Spleen (tissue), 11 donors: ENCODE results near the gene DCAF8. TPM values are rescaled to one million over a fixed set of nuclear protein-coding genes. Genes with fewer than 3 reads are reported as not detected.

Source experiments
- DNase-seq: peaks from one replicate; pipeline ENCODE4 v3.0.0-alpha.2; 2020
- H3K27ac ChIP-seq, 8 donors: fragments of 200-600 bp; sonication (generic) in 7 of 8; 1 replicate in 4 of 8; 2 replicates in 4 of 8; pipeline versions ENCODE4 v1.5.0 to v1.8.0; 2016 to 2021; ENCODE audit warnings: inconsistent platforms in 4 of 8, mild to moderate bottlenecking in 4 of 8, moderate library complexity in 1 of 8
- H3K27me3 ChIP-seq, 7 donors: fragments of 200-600 bp; sonication (generic) in 6 of 7; replicated peaks in 1 of 7; 1 replicate in 4 of 7; 2 replicates in 3 of 7; pipeline versions ENCODE4 v1.5.0 to v1.8.0; 2016 to 2021; ENCODE audit warnings: inconsistent platforms in 3 of 7, mild to moderate bottlenecking in 1 of 7
- H3K36me3 ChIP-seq, 6 donors: fragments of 200-600 bp; sonication (generic) in 5 of 6; 1 replicate in 4 of 6; 2 replicates in 2 of 6; pipeline versions ENCODE4 v1.5.0 to v1.8.0; 2016 to 2021; ENCODE audit warnings: inconsistent platforms in 2 of 6
- H3K4me1 ChIP-seq, 6 donors: fragments of 200-600 bp; sonication (generic) in 5 of 6; 1 replicate in 3 of 6; 2 replicates in 3 of 6; pipeline versions ENCODE4 v1.5.0 to v1.8.0; 2016 to 2021; ENCODE audit warnings: inconsistent platforms in 3 of 6
- H3K4me3 ChIP-seq, 8 donors: fragments of 200-600 bp; sonication (generic) in 7 of 8; 1 replicate in 4 of 8; 2 replicates in 4 of 8; pipeline versions ENCODE4 v1.5.0 to v1.8.0; 2016 to 2021; ENCODE audit warnings: inconsistent platforms in 4 of 8, mild to moderate bottlenecking in 4 of 8, moderate library complexity in 2 of 8
- H3K9me3 ChIP-seq, 8 donors: fragments of 200-600 bp; sonication (generic) in 7 of 8; 1 replicate in 4 of 8; 2 replicates in 4 of 8; pipeline versions ENCODE4 v1.5.0 to v1.8.0; 2016 to 2021; ENCODE audit warnings: inconsistent platforms in 4 of 8
- CTCF ChIP-seq, 11 experiments: fragments of 200-600 bp in 7 of 11; fragments of 450-650 bp in 4 of 11; sonication (generic) in 4 of 11; IDR thresholded peaks in 8 of 11; conservative IDR thresholded peaks in 3 of 11; 1 replicate in 7 of 11; 2 replicates in 4 of 11; pipeline versions ENCODE4 v1.4.0 to v1.8.0; 2016 to 2021; ENCODE audit warnings: antibody characterized with exemption in 11 of 11, inconsistent platforms in 4 of 11, mild to moderate bottlenecking in 1 of 11
- POLR2A ChIP-seq, 3 donors: fragments of 450-650 bp; IDR thresholded peaks; one replicate each; pipeline ENCODE4 v1.5.1; 2017; ENCODE audit warnings: antibody characterized with exemption in 3 of 3, mild to moderate bottlenecking in 1 of 3
- POLR2AphosphoS5 ChIP-seq, 3 donors: sonication (generic); formaldehyde crosslinking; IDR thresholded peaks; one replicate each; pipeline ENCODE4 v1.5.1; 2017; ENCODE audit warnings: antibody characterized with exemption in 3 of 3
- WGBS, 5 donors: extraction: QIAGEN DNeasy Blood & Tissue Kit in 3 of 5; methylation state at CpG; one replicate each; pipeline versions ENCODE4 v1.1.5 to v1.1.7; 2013 to 2018; 5-methylcytosine and 5-hydroxymethylcytosine counted together
- intact Hi-C: fragments of 100-400 bp; cut with DNase I; formaldehyde crosslinking; loops from one replicate; pipeline ENCODE4 v1.15.0; 2023; ENCODE audit warnings: low total_unique reads
- polyA plus RNA-seq, 3 donors: library from polyadenylated mRNA; stranded (reverse); fragments of 200-250 nt; gene quantifications; one replicate each; pipeline ENCODE4 v1.2.1, GENCODE V29; 2013
- total RNA-seq, 7 donors: library from RNA; depleted of rRNA in 3 of 7; stranded (reverse); fragments of >200 nt in 3 of 7; fragmentation: NEBNext Ultra II Directional in 4 of 7; extraction: Animal tissue kit (Norgen Biotek cat#: 25700) in 4 of 7; gene quantifications; one replicate each; pipeline versions ENCODE4 v1.1.0 to v1.2.1, GENCODE V29; 2016 to 2021
- donor health status: healthy with polysubstance abuse.
- donor health status: DM: no; HTN: no; CAD: no; lungs with moderate emphysema.
- donor health status: DM: no; HTN: no; CAD: no.
- donor health status: Bipolar disorder and iron deficiency.
- donor health status: healthy.
- donor health status: DM: no; HTN: no; CAD: no.
- donor health status: DM: yes; HTN: yes; CAD: no.

Gene DCAF8
- total and polyA plus RNA-seq, 10 donors = 59.4 to 210 (median 148) TPM

- H3K36me3 ChIP-seq = peaks cover 0 to 100% (median 75%) of the 10 kb centered on the region in 6 donors
- WGBS, 5 donors = 95 to 100% (median 98%) methylated on average over 2 of the region's 2 CpGs
Measured at GRCh38 chr1:160237558-160237957, 24.8 kb downstream of the DCAF8 start.

GRCh38 chr1:160236806-160237205 lies 25.5 kb downstream of the DCAF8 start:
- Histone ChIP-seq H3K36me3 (peaks cover 0 to 100% (median 79%) of the 10 kb centered on the region in 6 donors), H3K4me1 (peaks cover 0 to 9% (median 0%) of the 10 kb centered on the region in 6 donors), H3K27me3 (no peaks in the 10 kb centered on the region), H3K9me3 (no peaks in the 10 kb centered on the region), H3K27ac (no peak overlapping the region), H3K4me3 (no peak overlapping the region)
- intact Hi-C loops = no loop called here
- DNase-seq = no peak
- 80 to 92% (median 90%) methylated on average over 5 of the region's 5 CpGs for WGBS, 5 donors
- TF ChIP-seq POLR2AphosphoS5 (IDR thresholded peaks at IDR 0.05) = no peak
- TF ChIP-seq POLR2A (IDR thresholded peaks at IDR 0.05) = no peak
- no peak for TF ChIP-seq CTCF (IDR thresholded peaks at IDR 0.05 in 8 of 11, conservative IDR thresholded peaks at IDR 0.05 in 3 of 11)

More at GRCh38 chr1:160237558-160237957, 24.8 kb downstream of the DCAF8 start:
- H3K4me1 ChIP-seq = peaks cover 0 to 9% (median under 1%) of the 10 kb centered on the region in 6 donors
- no peak overlapping the region for H3K27ac ChIP-seq
- no peak for TF ChIP-seq CTCF (IDR thresholded peaks at IDR 0.05 in 8 of 11, conservative IDR thresholded peaks at IDR 0.05 in 3 of 11)
- TF ChIP-seq POLR2A (IDR thresholded peaks at IDR 0.05) = no peak
- no peak for TF ChIP-seq POLR2AphosphoS5 (IDR thresholded peaks at IDR 0.05)
- no peaks in the 10 kb centered on the region for H3K27me3 ChIP-seq
- no peak overlapping the region for H3K4me3 ChIP-seq
- H3K9me3 ChIP-seq = no peaks in the 10 kb centered on the region
- intact Hi-C loops = no loop called here
- no peak for DNase-seq

GRCh38 chr1:160232911-160233310 lies 29.4 kb downstream of the DCAF8 start:
- Histone ChIP-seq H3K4me3 (no peak overlapping the region), H3K36me3 (peaks cover 0 to 100% (median 84%) of the 10 kb centered on the region in 6 donors), H3K4me1 (peaks cover 0 to 9% (median 0%) of the 10 kb centered on the region in 6 donors), H3K27ac (no peak overlapping the region), H3K27me3 (no peaks in the 10 kb centered on the region), H3K9me3 (no peaks in the 10 kb centered on the region)
- no peak for DNase-seq
- TF ChIP-seq CTCF (IDR thresholded peaks at IDR 0.05 in 8 of 11, conservative IDR thresholded peaks at IDR 0.05 in 3 of 11) (no peak), POLR2AphosphoS5 (IDR thresholded peaks at IDR 0.05) (no peak), POLR2A (IDR thresholded peaks at IDR 0.05) (no peak)
- intact Hi-C loops = no loop called here

GRCh38 chr1:160228431-160228830 lies 33.9 kb downstream of the DCAF8 start:
- H3K4me3 ChIP-seq = no peak overlapping the region
- H3K4me1 ChIP-seq = peaks cover 0 to 2% (median 0%) of the 10 kb centered on the region in 6 donors
- no peak for DNase-seq
- no peaks in the 10 kb centered on the region for H3K9me3 ChIP-seq
- no peak for TF ChIP-seq POLR2A (IDR thresholded peaks at IDR 0.05)
- no peak for TF ChIP-seq POLR2AphosphoS5 (IDR thresholded peaks at IDR 0.05)
- TF ChIP-seq CTCF (IDR thresholded peaks at IDR 0.05 in 8 of 11, conservative IDR thresholded peaks at IDR 0.05 in 3 of 11) = no peak
- intact Hi-C loops = no loop called here
- H3K36me3 ChIP-seq = peaks cover 6 to 100% (median 94%) of the 10 kb centered on the region in 6 donors
- no peak overlapping the region for H3K27ac ChIP-seq
- no peaks in the 10 kb centered on the region for H3K27me3 ChIP-seq
